ENCODE data around the gene CD48. TPM values are rescaled to one million over a fixed set of nuclear protein-coding genes. Genes with fewer than 3 reads are reported as not detected.

The CD48 gene
- total and polyA plus RNA-seq, 4 donors, result 2.5 to 10.0 (median 5.1) TPM

DNA sequence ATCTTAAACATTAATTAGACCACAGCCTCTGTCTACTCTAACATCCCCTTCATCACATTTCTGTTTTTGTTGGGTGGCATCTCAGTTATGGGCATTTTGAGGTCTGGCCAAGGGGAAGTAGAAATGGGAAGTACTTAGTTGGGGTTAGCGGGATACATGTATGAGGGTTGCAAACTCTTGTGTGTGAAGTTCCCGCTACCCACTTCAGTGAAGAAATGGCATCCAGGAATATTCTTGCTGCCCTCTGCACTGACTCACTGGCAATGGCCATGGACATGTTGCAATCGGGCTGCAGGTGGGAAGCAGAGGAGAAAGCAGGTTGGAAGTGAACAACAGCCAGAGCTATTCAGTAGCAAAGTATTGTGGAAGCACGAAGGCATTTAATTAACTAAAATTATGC lies 7.4 kb downstream of the CD48 start:
- Histone ChIP-seq H3K9ac (ENCODE audit: low read depth in 1 of 2, low read length in 2 of 2) (no peak overlapping the region), H3K27me3 (ENCODE audit: control insufficient read depth in 4 of 4, insufficient read depth in 4 of 4, low read length in 3 of 4) (no peaks in the 10 kb centered on the region), H3K4me3 (ENCODE audit: low read depth in 1 of 3, low read length in 3 of 3) (no peak overlapping the region), H3K9me3 (ENCODE audit: control insufficient read depth in 4 of 4, low read length in 3 of 4) (no peaks in the 10 kb centered on the region), H3K27ac (ENCODE audit: low read depth in 1 of 2, low read length in 2 of 2) (no peak overlapping the region), H3K36me3 (ENCODE audit: control insufficient read depth in 4 of 4, insufficient read depth in 3 of 4, low read depth in 1 of 4, low read length in 3 of 4) (no peaks in the 10 kb centered on the region), H3K4me1 (ENCODE audit: control insufficient read depth in 4 of 4, insufficient read depth in 4 of 4, low read length in 3 of 4) (no peaks in the 10 kb centered on the region)
- 74% methylated on average over 4 of the region's 4 CpGs for WGBS
- DNase-seq (ENCODE audit: low spot score), result no peak
- TF ChIP-seq FOXA2 (IDR thresholded peaks at IDR 0.05) (no peak), RAD21 (IDR thresholded peaks at IDR 0.05) (no peak), FOXA1 (IDR thresholded peaks at IDR 0.05) (no peak), GABPA (IDR thresholded peaks at IDR 0.05 in 1 of 2, conservative IDR thresholded peaks at IDR 0.05 in 1 of 2) (no peak), HNF4A (conservative IDR thresholded peaks at IDR 0.05) (no peak), SP1 (IDR thresholded peaks at IDR 0.05) (no peak), EGR1 (IDR thresholded peaks at IDR 0.05; ENCODE audit: low read depth in 2 of 2) (no peak), HNF4G (IDR thresholded peaks at IDR 0.05) (no peak), NR2F2 (IDR thresholded peaks at IDR 0.05) (no peak), RXRA (IDR thresholded peaks at IDR 0.05) (no peak), JUND (IDR thresholded peaks at IDR 0.05) (no peak), TAF1 (conservative IDR thresholded peaks at IDR 0.05) (no peak), YY1 (IDR thresholded peaks at IDR 0.05) (no peak)
- TF ChIP-seq, protein P1, sequence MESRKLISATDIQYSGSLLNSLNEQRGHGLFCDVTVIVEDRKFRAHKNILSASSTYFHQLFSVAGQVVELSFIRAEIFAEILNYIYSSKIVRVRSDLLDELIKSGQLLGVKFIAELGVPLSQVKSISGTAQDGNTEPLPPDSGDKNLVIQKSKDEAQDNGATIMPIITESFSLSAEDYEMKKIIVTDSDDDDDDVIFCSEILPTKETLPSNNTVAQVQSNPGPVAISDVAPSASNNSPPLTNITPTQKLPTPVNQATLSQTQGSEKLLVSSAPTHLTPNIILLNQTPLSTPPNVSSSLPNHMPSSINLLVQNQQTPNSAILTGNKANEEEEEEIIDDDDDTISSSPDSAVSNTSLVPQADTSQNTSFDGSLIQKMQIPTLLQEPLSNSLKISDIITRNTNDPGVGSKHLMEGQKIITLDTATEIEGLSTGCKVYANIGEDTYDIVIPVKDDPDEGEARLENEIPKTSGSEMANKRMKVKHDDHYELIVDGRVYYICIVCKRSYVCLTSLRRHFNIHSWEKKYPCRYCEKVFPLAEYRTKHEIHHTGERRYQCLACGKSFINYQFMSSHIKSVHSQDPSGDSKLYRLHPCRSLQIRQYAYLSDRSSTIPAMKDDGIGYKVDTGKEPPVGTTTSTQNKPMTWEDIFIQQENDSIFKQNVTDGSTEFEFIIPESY (IDR thresholded peaks at IDR 0.05), result no peak
- TF ChIP-seq, protein P2, sequence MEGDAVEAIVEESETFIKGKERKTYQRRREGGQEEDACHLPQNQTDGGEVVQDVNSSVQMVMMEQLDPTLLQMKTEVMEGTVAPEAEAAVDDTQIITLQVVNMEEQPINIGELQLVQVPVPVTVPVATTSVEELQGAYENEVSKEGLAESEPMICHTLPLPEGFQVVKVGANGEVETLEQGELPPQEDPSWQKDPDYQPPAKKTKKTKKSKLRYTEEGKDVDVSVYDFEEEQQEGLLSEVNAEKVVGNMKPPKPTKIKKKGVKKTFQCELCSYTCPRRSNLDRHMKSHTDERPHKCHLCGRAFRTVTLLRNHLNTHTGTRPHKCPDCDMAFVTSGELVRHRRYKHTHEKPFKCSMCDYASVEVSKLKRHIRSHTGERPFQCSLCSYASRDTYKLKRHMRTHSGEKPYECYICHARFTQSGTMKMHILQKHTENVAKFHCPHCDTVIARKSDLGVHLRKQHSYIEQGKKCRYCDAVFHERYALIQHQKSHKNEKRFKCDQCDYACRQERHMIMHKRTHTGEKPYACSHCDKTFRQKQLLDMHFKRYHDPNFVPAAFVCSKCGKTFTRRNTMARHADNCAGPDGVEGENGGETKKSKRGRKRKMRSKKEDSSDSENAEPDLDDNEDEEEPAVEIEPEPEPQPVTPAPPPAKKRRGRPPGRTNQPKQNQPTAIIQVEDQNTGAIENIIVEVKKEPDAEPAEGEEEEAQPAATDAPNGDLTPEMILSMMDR (IDR thresholded peaks at IDR 0.05; ENCODE audit: low read depth, low read length, missing input control), result no peak
- TF ChIP-seq, protein P3, sequence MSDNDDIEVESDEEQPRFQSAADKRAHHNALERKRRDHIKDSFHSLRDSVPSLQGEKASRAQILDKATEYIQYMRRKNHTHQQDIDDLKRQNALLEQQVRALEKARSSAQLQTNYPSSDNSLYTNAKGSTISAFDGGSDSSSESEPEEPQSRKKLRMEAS (IDR thresholded peaks at IDR 0.05), result no peak
- TF ChIP-seq, protein P4, sequence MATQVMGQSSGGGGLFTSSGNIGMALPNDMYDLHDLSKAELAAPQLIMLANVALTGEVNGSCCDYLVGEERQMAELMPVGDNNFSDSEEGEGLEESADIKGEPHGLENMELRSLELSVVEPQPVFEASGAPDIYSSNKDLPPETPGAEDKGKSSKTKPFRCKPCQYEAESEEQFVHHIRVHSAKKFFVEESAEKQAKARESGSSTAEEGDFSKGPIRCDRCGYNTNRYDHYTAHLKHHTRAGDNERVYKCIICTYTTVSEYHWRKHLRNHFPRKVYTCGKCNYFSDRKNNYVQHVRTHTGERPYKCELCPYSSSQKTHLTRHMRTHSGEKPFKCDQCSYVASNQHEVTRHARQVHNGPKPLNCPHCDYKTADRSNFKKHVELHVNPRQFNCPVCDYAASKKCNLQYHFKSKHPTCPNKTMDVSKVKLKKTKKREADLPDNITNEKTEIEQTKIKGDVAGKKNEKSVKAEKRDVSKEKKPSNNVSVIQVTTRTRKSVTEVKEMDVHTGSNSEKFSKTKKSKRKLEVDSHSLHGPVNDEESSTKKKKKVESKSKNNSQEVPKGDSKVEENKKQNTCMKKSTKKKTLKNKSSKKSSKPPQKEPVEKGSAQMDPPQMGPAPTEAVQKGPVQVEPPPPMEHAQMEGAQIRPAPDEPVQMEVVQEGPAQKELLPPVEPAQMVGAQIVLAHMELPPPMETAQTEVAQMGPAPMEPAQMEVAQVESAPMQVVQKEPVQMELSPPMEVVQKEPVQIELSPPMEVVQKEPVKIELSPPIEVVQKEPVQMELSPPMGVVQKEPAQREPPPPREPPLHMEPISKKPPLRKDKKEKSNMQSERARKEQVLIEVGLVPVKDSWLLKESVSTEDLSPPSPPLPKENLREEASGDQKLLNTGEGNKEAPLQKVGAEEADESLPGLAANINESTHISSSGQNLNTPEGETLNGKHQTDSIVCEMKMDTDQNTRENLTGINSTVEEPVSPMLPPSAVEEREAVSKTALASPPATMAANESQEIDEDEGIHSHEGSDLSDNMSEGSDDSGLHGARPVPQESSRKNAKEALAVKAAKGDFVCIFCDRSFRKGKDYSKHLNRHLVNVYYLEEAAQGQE (IDR thresholded peaks at IDR 0.05), result no peak
- TF ChIP-seq, protein P5, sequence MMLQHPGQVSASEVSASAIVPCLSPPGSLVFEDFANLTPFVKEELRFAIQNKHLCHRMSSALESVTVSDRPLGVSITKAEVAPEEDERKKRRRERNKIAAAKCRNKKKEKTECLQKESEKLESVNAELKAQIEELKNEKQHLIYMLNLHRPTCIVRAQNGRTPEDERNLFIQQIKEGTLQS (IDR thresholded peaks at IDR 0.05), result no peak

Measured in liver (tissue), 9 donors.